BE2C (cell line): ENCODE measurements around the gene DMBT1.

Experiments
- DNase-seq: peaks from one replicate; pipeline ENCODE4 v3.0.0-alpha.2; 2020
- H3K27me3 ChIP-seq: fragments of 250-450 bp; sonication (Bioruptor Pico); 2 replicates; pipeline ENCODE4 v1.5.1; 2020; ENCODE audit warnings: mild to moderate bottlenecking
- H3K36me3 ChIP-seq: fragments of 250-450 bp; sonication (Bioruptor Pico); 2 replicates; pipeline ENCODE4 v1.5.1; 2020; ENCODE audit warnings: mild to moderate bottlenecking
- H3K4me1 ChIP-seq: fragments of 250-450 bp; sonication (Bioruptor Pico); 2 replicates; pipeline ENCODE4 v1.5.1; 2020
- H3K4me3 ChIP-seq: 2 replicates; pipeline ENCODE4 v1.5.1; 2011; ENCODE audit warnings: low read depth, low read length
- H3K9me3 ChIP-seq: fragments of 250-450 bp; sonication (Bioruptor Pico); 2 replicates; pipeline ENCODE4 v1.5.1; 2020
- TF ChIP-seq, protein P1 (sequence below): IDR thresholded peaks from 2 replicates; pipeline ENCODE4 v1.5.1; 2012; ENCODE audit warnings: mild to moderate bottlenecking, low read depth, low read length

Gene DMBT1

DNA sequence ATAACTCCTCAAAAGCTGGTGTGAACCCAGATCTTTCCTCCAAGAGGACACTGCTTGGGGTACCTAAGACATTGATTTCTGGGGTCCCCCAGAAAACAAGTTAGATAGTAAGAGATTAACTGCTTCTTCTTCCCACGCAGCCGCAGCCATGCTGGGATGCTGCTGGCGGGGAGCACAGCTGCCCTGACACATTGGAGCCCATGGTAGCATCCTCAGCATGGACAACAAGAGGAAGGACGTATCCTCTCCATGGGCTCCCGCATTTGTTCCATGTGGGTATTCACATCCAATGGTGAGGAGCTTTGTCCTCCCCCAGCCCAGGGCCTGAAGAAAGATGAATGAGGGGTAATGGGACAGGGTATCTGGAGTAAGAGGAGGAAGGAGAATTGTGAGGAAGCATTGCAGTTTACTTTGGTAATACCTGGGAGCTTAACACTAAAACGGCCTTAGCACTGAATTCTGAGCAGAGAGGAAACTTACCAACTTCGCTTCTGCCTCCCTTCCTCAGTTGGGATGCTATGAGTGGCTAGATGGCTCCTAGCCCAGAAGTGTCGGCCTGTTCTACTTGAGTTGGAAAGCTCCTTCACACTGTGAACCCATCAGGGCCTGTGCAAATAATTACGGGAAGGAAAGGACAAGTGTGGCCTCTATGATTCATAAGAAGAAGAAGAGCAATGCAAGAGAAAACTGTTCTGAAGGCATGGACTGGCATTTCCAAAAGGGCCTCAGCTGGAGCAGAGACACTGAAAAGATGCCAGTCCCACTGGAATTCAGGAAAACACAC lies 95.2 kb downstream of the DMBT1 start:
- Histone ChIP-seq H3K27me3 (peaks cover 20% of the 10 kb centered on the region), H3K4me3 (no peak overlapping the region), H3K36me3 (no peaks in the 10 kb centered on the region), H3K4me1 (no peaks in the 10 kb centered on the region), H3K9me3 (no peaks in the 10 kb centered on the region)
- no peak for DNase-seq
- TF ChIP-seq, protein P1, sequence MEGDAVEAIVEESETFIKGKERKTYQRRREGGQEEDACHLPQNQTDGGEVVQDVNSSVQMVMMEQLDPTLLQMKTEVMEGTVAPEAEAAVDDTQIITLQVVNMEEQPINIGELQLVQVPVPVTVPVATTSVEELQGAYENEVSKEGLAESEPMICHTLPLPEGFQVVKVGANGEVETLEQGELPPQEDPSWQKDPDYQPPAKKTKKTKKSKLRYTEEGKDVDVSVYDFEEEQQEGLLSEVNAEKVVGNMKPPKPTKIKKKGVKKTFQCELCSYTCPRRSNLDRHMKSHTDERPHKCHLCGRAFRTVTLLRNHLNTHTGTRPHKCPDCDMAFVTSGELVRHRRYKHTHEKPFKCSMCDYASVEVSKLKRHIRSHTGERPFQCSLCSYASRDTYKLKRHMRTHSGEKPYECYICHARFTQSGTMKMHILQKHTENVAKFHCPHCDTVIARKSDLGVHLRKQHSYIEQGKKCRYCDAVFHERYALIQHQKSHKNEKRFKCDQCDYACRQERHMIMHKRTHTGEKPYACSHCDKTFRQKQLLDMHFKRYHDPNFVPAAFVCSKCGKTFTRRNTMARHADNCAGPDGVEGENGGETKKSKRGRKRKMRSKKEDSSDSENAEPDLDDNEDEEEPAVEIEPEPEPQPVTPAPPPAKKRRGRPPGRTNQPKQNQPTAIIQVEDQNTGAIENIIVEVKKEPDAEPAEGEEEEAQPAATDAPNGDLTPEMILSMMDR = no peak

DNA sequence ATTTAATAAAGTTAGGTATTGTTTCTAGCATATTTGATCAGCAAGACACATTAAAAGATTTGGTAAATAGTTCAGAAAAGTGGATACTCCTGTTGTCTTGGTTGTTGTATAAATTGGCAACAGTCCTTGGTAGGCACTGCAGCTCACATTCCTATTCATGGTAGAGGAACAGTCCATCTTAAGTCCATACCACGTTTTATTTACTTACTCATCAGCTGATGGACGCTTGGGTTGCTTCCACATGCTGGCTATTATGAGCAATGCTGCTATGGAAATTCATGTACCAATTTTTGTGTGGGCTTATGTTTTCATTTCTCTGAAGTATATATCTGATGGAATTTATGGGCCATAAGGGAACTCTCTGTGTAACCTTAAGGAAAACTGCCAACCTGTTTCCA lies 95.8 kb downstream of the DMBT1 start:
- no peak for DNase-seq
- TF ChIP-seq, protein P1 = no peak
- Histone ChIP-seq H3K4me1 (no peaks in the 10 kb centered on the region), H3K9me3 (no peaks in the 10 kb centered on the region), H3K4me3 (no peak overlapping the region), H3K36me3 (no peaks in the 10 kb centered on the region), H3K27me3 (peaks cover 20% of the 10 kb centered on the region)

GRCh38 chr10:122656741-122657140 lies 96.2 kb downstream of the DMBT1 start:
- Histone ChIP-seq H3K9me3 (no peaks in the 10 kb centered on the region), H3K4me3 (no peak overlapping the region), H3K36me3 (no peaks in the 10 kb centered on the region), H3K4me1 (no peaks in the 10 kb centered on the region), H3K27me3 (peaks cover 20% of the 10 kb centered on the region)
- no peak for DNase-seq
- TF ChIP-seq, protein P1 = no peak

DNA sequence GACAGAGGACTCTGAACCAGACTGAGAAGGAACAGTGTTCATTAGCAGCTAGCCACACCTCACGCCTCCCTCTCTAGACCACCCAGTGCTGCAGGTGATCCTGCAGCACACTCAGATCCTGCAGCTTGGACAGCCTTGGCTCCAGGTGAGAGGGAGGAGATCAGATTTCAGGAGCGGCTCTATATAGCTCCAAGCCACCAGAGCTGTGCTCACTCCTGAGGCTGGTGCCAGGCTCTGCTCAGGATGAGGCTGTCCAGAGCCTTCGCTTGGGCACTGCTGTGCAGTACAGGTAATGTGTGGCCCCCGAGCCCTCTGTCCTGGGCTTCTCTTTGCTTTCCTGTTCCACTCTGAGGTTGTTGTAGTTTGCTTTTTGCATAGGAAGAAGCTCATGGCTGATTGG lies 96.7 kb downstream of the DMBT1 start:
- peaks cover 16% of the 10 kb centered on the region for H3K27me3 ChIP-seq
- H3K4me3 ChIP-seq = no peak overlapping the region
- TF ChIP-seq, protein P1 = no peak

DNA sequence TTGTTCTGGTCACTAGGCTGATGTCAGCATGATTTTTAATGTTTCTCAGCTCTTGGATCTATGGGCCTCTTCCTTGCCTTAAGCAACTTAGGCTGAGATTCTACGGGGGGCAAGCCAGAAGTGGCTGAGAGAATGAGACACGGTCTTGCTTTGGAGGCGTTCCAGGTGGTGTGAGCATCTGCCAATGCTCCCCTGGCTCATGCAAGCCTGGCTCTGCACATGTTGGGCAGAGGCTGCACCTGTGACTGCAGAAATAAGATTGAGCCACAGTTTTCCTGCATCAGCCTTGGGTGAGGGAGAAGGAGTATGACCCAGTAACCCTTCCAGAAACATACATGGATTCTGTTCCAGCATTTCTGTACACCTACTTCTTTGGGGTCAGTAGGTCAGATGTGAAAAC lies 97.2 kb downstream of the DMBT1 start:
- no peaks in the 10 kb centered on the region for H3K9me3 ChIP-seq
- no peak for DNase-seq
- no peaks in the 10 kb centered on the region for H3K4me1 ChIP-seq
- H3K27me3 ChIP-seq = peaks cover 11% of the 10 kb centered on the region
- TF ChIP-seq, protein P1 = no peak
- no peak overlapping the region for H3K4me3 ChIP-seq
- no peaks in the 10 kb centered on the region for H3K36me3 ChIP-seq

More for the DNA sequence above, 96.7 kb downstream of the DMBT1 start:
- Histone ChIP-seq H3K4me1 (no peaks in the 10 kb centered on the region), H3K36me3 (no peaks in the 10 kb centered on the region), H3K9me3 (no peaks in the 10 kb centered on the region)
- no peak for DNase-seq

GRCh38 chr10:122658356-122659049 lies 97.9 kb downstream of the DMBT1 start:
- TF ChIP-seq, protein P1 = no peak
- H3K36me3 ChIP-seq = no peaks in the 10 kb centered on the region
- DNase-seq = no peak
- no peaks in the 10 kb centered on the region for H3K4me1 ChIP-seq
- H3K4me3 ChIP-seq = no peak overlapping the region
- H3K9me3 ChIP-seq = no peaks in the 10 kb centered on the region
- H3K27me3 ChIP-seq = 0 out of 2 replicates have a peak, but pooled peaks cover 5% of the 10 kb centered on the region
